ENCODE measurements around the gene PREX1. TPM values are rescaled to one million over a fixed set of nuclear protein-coding genes. Genes with fewer than 3 reads are reported as not detected.

Gene PREX1
- total RNA-seq, 1 donor from 2014 or later, result 2.9 TPM

- no peak for DNase-seq (ENCODE audit: low spot score, unreplicated experiment)
- Mint-ChIP-seq H3K27ac (no peak overlapping the region), H3K4me1 (ENCODE audit: low read depth) (peaks cover 4% of the 10 kb centered on the region), H3K36me3 (ENCODE audit: insufficient read depth) (peaks cover 2% of the 10 kb centered on the region), H3K4me3 (ENCODE audit: low read depth) (no peak overlapping the region), H3K9me3 (ENCODE audit: low read depth) (no peaks in the 10 kb centered on the region), H3K27me3 (peaks cover 38% of the 10 kb centered on the region)
- TF ChIP-seq CTCF (IDR thresholded peaks at IDR 0.05; ENCODE audit: unreplicated experiment), result no peak
Observed at GRCh38 chr20:48800177-48800576, 27.6 kb downstream of the PREX1 start.

DNA sequence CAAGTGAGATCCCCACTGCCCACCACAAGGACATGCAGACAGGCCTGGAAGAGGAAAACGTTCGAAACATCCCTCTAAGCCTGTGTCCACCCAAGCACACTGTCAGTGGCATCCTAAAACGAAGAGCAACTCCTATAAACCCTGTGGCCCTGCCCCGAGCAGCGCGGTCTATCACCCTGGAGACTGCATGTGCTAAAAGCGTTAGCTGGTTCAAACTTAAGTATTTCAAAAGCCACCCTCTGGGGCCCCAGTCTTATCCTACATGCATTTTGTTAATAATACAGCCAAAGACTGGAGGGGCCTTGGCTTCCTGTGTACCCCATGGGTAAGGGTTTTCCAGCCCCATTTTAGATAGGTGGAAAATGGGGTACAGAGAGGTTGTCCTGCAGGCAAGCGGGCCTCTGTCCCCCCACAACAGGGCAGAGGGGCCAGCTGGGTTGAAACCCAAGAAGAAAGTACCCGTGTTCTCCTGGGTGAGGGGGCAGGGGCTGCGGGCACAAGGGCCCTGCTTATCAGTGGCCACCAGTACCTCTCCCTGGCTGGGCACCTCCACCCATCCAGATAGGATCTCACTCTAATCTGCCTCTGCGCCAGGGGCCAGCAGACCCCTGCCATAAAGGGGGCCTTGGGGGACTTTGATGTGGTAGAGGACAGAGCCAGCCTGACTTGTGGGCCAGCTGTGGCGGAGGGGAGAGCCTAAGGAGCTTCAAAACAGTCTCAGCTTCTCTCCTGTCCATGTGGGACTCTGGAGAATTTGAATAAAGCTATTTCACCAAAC is 28.3 kb downstream of the PREX1 start:
- Mint-ChIP-seq H3K9me3 (ENCODE audit: low read depth) (no peaks in the 10 kb centered on the region), H3K4me3 (ENCODE audit: low read depth) (no peak overlapping the region), H3K36me3 (ENCODE audit: insufficient read depth) (peaks cover 2% of the 10 kb centered on the region), H3K27ac (no peak overlapping the region), H3K27me3 (peaks cover 31% of the 10 kb centered on the region), H3K4me1 (ENCODE audit: low read depth) (peaks cover 4% of the 10 kb centered on the region)
- DNase-seq (ENCODE audit: low spot score, unreplicated experiment), result no peak
- no peak for TF ChIP-seq CTCF (IDR thresholded peaks at IDR 0.05; ENCODE audit: unreplicated experiment)

- Mint-ChIP-seq H3K27me3 (peaks cover 29% of the 10 kb centered on the region), H3K9me3 (ENCODE audit: low read depth) (no peaks in the 10 kb centered on the region), H3K4me3 (ENCODE audit: low read depth) (no peak overlapping the region), H3K36me3 (ENCODE audit: insufficient read depth) (peaks cover 2% of the 10 kb centered on the region), H3K4me1 (ENCODE audit: low read depth) (peaks cover 10% of the 10 kb centered on the region), H3K27ac (no peak overlapping the region)
- TF ChIP-seq CTCF (IDR thresholded peaks at IDR 0.05; ENCODE audit: unreplicated experiment), result no peak
- DNase-seq (ENCODE audit: low spot score, unreplicated experiment), result no peak
Observed at GRCh38 chr20:48797850-48798747, 29.7 kb downstream of the PREX1 start.

DNA sequence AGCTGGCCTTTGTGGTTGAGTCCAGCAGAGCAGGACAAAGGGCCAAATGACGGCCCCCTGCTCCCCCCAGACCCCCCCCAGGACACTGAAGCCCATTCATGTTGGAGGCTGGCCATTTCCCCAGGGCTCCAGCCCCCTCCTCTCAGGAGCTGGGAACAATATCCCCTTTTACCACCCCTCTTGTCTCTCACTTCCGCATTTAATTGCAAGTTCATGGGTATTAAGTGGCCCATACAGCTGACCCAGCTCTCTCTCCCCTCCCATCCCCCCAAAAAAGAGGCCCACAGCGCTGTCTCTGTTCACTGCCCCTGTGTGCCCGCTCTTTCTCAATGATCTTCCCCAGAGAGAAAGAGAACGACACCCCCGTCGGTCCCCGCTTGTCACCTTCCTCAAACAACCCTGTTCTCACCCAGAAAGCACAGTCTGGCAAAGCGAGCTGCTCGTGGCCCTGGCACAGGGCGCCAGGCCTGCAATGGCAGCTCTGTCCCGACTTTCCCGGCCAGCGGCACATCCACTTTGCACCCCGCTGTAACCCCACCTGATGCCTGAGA is 30.4 kb downstream of the PREX1 start:
- Mint-ChIP-seq H3K4me3 (ENCODE audit: low read depth) (no peak overlapping the region), H3K27me3 (peaks cover 26% of the 10 kb centered on the region), H3K36me3 (ENCODE audit: insufficient read depth) (peaks cover 2% of the 10 kb centered on the region), H3K27ac (no peak overlapping the region), H3K4me1 (ENCODE audit: low read depth) (peaks cover 10% of the 10 kb centered on the region), H3K9me3 (ENCODE audit: low read depth) (no peaks in the 10 kb centered on the region)
- DNase-seq (ENCODE audit: low spot score, unreplicated experiment), result no peak
- no peak for TF ChIP-seq CTCF (IDR thresholded peaks at IDR 0.05; ENCODE audit: unreplicated experiment)

- DNase-seq (ENCODE audit: low spot score, unreplicated experiment), result no peak
- no peaks in the 10 kb centered on the region for H3K9me3 Mint-ChIP-seq (ENCODE audit: low read depth)
- TF ChIP-seq CTCF (IDR thresholded peaks at IDR 0.05; ENCODE audit: unreplicated experiment), result no peak
- no peaks in the 10 kb centered on the region for H3K36me3 Mint-ChIP-seq (ENCODE audit: insufficient read depth)
- H3K27ac Mint-ChIP-seq, result no peak overlapping the region
- H3K4me3 Mint-ChIP-seq (ENCODE audit: low read depth), result no peak overlapping the region
- H3K4me1 Mint-ChIP-seq (ENCODE audit: low read depth), result peaks cover 11% of the 10 kb centered on the region
- H3K27me3 Mint-ChIP-seq, result peaks cover 12% of the 10 kb centered on the region
Observed at GRCh38 chr20:48795732-48796131, 32.1 kb downstream of the PREX1 start.

All from progenitor cell of endocrine pancreas (in vitro differentiated cells).